HG03521 (cell line): ENCODE results near the gene C2orf92.
"Not testable (repeated sequence)": the region's sequence is repeated elsewhere in the genome, so short reads cannot be mapped to it uniquely, and the experiment has no call there.

Experiments used
- ATAC-seq: cut with Tn5 transposase; IDR thresholded peaks from one replicate; pipeline ENCODE4 v1.9.1; 2021; ENCODE audit warnings: mild to moderate bottlenecking, moderate library complexity; ENCODE audit not compliant: unreplicated experiment

The C2orf92 gene

DNA sequence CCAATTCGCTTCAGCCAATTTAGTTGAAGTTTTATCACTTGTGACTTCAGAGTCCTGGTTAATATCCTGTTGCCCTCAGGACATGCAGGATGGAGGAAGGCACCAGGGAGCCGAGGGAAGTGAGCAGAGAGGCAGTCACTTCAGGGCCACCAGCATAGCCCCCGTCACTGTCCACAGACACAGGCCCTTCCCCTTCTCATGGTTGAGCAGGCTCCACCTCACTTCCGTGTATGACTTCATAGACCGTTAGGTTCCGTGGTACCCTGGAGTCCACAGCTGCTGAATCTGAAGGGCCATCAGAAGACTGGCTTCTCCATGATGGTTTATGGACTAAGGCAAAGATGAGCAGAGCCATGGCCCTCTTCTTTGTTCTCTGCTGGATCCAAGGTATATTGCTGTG is at the start of gene C2orf92:
Gene C2orf92 (plus strand): TSS at position 266 of the 400 bp plus-strand sequence. CDS start 76 bp downstream, at position 342.
- ATAC-seq: no peak

DNA sequence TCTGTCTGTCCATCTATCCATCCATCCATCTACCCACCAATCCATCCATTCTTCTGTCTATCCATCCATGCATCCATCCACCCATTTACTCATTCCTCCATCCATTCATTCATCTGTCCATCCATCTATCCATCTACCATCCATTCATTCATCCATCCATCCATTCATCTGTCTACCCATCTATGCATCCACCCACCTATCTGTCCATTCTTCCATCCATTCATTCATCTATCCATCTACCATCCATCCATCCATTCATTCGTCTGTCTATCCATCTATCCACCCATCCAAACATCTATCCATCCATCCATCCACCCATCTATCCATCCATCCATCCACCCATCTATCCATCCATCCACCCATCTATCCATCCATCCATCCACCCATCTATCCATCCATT is 49.0 kb upstream of the C2orf92 start:
- ATAC-seq: not testable (repeated sequence)

DNA sequence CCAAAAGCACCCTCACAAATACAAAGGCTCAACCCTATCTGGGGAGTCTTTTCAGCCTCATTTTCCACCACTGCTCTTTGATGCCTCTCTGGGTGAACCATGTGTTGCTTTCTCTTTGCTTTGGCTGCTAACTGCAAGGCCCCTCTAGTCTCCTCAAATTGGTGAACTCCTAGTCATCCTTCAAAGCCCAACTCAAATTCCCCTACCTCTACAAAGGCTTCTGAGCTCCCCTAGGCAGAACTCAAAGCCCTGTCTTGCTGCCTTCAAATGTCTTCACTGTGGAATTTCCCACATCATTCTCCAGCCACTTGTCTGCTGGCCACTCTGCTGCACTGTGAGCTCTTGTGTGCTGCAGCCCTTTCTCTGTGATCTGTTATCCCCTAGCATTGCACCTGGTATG is 46.5 kb upstream of the C2orf92 start:
- not testable (repeated sequence) for ATAC-seq

DNA sequence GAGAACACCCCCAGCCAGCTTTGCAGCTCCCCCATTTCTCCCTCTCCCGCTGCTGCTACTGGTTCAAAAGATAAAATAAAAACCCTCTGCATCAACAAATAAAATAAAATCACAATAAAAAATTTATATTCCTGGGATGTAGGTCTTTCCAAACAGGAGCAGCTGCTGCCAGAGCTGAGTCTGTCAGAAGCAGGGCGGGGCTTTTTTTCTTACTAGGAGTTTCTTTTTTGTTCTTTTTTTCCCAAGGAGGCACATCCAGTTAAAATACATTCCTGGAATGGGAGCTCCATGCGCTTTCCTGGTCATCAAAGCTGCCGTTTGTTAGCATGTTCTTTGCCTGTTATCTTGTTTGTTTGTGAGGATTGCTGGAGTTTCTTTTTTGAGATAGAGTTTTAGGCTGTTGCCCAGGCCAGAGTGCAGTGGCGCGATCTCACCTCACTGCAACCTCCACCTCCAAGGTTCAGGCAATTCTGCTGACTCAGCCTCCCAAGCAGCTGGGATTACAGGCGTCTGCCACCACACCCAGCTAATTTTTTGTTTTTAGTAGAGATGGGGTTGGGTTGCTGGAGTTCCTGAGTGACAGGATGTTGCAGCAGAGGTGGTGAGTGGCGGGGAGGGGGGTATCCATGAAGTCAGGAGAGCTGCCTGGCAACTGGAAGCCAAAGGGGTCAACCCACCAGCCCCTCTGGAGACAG is 44.0 kb upstream of the C2orf92 start:
- ATAC-seq: not testable (repeated sequence)

DNA sequence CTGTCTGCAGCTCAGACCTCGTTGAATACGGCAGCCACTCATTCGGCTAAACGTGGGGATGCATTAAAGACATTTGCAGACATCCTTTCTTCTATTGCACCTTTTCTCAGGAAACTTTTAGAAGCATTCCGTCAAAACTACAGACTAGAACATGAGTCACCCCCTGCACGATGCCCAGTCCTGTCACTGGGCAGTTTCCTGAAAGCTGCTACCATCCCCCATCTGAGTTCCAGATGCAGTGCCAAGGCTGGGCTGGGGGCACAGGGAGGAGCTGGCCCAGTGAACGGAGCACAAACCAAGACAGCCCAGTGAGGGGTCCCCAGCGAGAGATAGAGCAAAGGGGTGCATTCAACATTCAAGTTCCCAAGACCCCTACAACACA is 43.5 kb upstream of the C2orf92 start:
- not testable (repeated sequence) for ATAC-seq

DNA sequence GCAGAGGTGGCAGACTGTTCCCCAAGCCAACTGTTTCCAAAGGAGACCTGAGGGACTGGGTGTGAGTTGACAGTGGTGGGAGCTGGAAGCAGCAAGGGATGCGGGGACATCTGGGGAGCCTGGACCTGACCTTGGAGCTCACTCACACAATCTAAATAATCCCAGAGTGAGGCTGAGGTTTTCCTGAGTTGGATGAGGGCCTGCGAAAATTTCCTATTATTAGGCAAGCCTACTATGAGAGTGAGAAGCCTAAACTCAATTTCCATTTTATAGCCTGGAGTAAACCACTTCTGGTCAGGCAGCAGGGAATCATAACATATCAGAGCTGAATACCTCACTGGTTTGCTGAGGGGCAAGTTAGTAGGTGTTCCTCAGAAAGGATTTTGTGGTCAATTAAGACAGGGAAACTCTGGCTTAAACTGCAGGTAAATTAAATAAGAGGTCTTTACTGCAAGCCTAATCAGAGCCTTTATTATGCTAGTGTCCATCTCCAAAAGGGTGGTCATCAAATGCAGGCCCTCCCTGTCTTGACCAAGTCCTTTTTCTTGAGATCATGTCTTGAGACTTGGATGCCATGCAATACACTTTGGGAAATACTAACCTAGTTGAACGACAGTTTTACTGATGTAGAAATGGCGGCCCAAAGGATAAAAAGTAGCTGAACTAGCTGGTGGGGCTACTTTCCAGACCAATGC is 25.3 kb upstream of the C2orf92 start:
- no peak for ATAC-seq

DNA sequence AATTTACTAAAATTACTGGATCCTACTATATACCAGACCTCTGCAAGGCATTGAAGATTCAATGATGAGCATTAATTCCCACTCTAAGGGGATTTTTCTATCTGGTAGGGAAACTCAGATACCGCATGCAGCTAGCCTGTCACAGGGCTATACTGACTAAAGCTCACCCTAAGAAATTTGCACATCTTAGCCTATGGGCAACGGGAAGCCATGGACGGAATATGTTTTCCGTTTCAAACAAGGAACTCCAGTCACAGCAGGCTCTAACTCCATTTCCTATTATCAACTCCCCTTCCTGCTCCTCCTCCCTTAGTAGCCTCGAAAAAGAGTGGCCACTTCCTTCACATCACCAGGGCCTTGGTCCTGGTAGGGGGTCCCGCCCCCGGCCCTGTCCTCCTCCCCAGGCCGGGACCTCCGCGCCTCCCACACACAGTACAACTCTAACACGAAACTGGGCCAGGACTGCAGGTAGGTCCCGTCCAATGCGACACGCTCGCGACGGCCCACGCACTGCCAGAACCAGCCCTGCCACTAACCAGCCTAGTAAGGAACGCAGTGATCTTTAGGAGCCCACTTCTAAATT is 24.3 kb upstream of the C2orf92 start:
- peak; percentile 23 for ATAC-seq

DNA sequence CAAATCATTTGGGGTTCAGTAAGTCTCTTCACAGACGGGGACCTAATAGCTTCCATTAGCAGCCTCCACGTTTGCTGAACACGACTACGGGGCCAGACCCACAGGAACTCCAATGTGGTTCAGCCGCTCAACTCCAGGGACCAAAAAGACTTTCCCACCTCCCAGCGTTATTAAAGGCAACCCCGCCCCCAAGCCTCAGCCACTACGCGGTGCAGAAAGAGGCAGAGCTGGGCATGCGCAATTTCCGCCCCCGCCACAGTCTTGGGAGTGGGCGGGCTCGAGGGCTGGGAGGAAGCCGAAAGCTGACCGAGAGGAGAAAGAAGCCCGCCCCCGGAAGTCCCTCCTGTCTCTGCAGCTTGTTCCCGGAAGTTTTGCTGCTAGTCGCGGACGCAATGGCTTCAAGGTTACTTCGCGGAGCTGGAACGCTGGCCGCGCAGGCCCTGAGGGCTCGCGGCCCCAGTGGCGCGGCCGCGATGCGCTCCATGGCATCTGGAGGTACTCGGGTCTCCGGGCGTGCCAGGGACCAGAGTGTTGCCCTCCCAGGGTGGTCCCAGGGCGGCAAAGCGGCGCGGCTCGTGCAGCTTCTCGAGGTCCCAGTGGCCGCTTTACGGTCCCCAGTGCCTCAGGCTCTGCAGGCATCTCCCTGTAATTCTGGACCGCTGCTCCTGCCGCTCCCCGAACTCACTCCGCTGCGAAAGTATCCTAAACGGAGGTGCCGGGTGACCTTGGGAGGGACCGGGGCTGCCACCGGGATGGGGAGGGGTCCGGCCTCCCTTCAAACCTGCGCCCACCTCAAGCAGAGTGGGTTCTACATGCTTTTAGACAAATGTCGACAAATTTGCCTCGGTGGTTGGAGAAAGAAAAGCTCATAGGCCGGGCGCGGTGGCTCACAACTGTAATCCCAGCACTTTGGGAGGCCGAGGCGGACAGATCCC is 23.6 kb upstream of the C2orf92 start, which contains the start of gene COX5B:
Gene COX5B (plus strand): TSS at position 368 of the 935 bp plus-strand sequence. CDS start 25 bp downstream, at position 393.
- peak; percentile 98 for ATAC-seq

DNA sequence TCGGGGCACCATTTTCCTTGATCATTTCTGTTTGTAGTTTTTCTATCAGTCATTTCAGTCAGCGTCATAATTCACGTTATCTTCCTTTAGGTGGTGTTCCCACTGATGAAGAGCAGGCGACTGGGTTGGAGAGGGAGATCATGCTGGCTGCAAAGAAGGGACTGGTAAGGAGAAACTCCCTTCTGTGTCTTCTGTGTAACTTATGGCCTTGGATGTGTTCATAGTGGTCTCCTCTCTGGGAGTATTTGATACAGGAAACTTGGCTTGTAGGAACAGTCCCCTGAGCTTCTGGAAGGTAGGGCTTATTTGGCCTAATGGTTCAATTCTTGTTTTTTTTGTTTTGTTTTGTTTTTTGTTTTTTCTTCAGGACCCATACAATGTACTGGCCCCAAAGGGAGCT is 22.5 kb upstream of the C2orf92 start:
- ATAC-seq: no peak

DNA sequence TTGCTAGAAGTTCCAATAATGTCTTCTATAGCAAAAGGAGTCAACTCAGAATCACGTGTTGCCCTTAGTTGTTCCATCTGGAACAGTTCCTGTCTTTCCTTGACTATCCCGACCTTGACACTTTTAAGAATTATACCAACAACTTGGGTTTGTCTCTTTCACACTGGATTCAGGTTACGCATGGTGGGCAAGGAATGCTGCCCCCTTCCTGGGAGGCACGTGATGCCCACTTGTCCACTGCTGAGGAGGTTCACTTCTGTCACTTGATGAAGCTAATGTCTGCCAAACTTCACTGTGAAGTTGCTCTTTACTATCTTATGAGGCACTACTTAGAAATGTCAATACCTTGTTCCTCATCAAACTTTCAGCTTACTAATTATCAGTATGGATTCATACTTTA is 18.4 kb upstream of the C2orf92 start:
- ATAC-seq: no peak

DNA sequence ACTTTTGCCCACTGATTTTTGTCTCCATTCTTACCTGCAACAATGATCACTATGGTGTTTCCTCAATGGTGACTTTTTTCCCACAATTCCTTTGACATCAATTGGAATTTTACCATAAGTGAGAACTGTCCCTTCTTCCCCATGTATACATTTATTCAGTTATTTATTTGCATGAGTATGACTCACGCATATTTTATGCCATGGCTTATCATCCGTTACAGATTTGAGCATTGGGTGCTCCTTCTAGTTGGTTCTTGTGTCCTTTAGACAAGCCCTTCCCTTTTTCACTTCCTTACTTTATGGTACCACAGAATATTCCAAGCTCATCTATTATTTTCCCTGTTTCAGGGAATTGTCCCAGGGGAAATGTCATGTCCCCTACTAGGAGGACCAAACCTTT is 16.0 kb upstream of the C2orf92 start:
- no peak for ATAC-seq

DNA sequence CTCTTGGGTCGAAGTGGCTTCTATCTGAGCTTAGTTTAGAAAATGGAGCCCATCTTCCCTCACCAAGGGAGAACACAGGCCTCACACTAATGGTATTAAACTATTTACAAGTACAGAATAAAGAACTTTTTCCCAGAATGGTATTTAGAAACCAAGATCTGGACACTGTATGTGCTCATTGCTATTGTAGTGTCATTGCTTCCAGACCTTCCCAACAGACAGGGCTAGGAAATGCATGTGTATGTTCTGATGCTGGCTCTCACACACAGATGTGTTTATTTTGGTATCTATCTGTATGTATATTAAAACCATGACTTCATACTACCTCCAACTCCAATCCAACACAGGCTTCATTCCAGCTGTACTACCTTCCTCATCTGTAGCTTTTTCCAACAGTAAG is 15.6 kb upstream of the C2orf92 start:
- no peak for ATAC-seq

DNA sequence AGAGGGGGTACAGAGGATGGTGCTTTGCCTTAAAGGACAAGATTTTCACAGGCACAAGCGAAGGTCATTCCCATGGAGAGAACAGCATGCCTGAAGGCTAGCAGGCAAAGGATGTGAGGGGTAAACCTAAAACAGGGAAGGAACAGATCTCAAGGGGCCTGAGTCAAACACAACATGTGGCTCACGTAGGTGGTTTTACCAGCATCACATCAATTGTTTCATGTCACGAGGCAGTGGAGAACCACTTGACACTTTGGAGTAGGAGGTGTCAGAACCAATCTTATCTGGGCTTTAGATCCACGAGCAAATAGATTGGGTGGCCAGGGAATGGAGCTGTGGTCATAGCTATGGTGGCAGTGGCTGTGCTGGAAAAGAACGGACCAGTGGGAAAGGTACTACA is 15.2 kb upstream of the C2orf92 start:
- no peak for ATAC-seq

DNA sequence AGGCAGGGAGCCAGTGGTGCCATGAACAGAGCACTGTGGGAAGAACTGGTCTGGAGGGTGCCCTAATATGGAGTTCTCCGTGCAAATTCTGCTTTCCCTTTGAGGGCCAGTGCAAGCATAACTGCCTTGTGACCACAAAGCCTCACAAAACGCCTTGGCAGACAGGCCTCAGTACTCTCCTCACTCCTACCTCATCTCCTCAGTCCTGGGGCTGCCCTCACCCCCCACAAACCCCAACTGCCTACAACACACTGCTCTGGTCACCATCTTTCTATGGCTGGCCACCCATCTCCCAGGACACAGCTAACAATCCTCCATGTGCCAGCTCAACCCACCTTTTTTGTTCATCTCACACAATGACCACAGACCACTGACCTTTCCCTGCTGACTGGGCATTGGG is 14.7 kb upstream of the C2orf92 start:
- no peak for ATAC-seq

DNA sequence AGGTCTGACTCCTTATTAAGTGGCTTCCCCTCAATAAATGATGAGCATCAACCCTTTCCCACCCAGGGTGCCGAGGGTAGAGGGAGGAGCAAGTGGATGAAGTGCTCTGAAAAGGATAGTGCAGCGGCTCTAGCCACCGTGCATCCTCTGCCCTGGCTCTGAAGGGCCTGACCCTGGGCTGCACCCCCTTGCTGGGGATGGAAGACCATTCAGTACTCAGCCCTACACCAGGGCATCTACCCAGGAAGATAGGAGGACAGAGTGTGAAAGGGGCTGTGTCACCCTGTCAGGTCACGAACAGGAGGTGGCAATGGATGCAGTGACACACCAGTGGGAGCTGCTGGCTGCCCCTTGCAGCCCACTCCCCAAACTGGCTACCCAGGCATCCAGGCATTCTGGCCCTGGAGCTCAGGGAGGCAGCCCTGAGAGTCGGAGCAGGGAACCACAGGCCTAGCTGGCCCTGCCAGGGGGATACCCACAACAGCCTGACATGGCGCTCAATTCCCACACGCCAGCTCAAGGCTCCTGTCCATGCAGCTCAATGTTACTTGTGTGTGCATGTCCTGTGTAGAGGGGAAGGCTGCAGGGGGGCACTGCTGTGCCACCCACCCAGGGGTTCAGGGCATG is 13.3 kb upstream of the C2orf92 start:
- no peak for ATAC-seq

DNA sequence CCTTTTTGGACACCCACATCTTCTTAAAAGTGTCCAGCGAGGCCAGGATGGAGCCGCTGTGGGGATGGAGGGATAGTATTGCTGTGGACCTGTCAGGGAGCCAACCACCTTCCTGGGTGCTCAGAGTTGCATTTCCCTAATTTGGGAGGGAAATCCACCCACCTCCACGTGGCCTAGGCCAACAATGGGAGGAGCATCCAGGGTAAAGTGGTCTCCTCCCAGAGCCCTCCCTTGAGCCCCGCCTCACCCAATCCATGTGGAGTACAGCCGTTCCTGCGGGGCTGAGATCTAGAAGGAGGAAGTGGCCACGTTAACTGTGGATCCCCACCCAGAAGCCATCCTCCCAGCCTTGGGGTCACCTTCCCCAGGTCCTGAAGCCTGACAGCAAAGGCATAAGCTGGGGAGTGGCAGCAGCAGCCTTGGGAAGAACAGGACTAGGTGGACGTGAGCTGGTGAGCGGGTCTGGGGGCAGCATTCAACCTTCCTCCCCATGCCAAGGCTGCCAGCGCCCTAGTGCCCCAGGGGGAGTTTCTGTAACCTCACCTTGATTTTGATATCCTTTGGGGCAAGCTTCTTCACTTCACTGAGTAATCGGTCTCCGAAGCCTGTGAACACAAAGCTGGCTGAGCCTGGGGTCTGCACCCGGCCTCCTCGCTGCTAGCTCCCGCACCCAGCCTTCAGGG is 12.5 kb upstream of the C2orf92 start:
- ATAC-seq: no peak

DNA sequence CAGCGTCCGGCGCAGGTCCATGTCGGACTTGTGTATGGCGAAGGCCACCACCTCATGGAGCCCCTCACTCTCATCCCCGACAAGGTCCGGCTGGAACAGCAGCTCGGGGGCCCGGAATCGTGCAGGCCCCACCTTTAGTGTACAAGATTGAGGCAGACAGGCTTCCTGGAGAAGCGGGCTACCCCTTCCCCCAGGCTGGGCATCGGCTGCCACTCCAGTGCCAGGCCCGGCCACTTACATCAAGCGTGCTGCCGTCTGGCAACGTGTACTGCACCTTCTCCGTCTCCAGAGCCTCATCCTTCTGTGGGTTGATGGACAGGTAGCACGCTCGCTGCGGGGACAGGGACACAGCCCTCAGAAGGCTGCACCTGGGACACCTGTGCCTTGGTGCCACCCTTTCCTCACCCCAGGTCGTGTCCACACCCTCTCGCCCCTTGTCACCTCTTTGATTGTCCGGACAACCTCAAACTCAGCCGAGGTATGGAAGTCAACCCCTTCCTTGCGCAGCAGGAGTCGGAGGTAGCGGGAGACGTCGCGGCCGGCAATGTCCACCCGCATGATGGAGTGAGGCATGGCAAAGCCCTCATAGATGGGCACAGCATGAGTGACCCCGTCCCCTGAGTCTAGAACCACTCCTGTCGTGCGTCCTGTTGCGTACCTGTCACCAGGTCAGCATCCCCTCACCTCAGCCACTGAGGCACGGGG is 11.4 kb upstream of the C2orf92 start:
- ATAC-seq: no peak

DNA sequence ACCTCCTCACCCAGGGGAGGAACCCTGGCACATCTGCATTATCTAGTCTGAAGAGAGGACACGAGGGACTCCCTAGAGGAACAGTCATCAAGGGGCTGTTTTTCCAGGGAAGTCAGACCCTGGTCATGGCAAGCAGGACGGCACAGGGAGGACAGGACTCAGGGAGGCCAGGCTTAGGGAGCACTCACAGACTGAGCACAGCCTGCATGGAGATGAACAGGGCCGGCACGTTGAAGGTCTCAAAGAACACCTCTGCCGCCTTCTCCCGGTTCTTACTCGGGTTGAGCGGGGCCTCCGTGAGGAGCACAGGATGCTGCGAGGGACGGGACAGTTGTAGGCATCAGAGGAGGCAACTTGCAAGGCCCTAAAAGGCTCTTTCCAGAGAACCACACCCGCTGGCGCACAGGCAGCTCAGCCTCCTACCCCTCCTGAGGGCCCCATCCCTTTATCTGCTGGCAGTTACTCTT is 10.8 kb upstream of the C2orf92 start:
- ATAC-seq: no peak
